GM12892 (cell line): Measurements from ENCODE around the gene POLD4.

Experiments used
- POLR2A ChIP-seq: IDR thresholded peaks from 2 replicates; pipeline ENCODE4 v1.6.1; 2011; ENCODE audit warnings: low read depth, low read length, control low read depth
- TAF1 ChIP-seq: IDR thresholded peaks from 2 replicates; pipeline ENCODE4 v1.6.1; 2011; ENCODE audit warnings: low read depth, mild to moderate bottlenecking, control low read depth, low read length, borderline replicate concordance

DNA sequence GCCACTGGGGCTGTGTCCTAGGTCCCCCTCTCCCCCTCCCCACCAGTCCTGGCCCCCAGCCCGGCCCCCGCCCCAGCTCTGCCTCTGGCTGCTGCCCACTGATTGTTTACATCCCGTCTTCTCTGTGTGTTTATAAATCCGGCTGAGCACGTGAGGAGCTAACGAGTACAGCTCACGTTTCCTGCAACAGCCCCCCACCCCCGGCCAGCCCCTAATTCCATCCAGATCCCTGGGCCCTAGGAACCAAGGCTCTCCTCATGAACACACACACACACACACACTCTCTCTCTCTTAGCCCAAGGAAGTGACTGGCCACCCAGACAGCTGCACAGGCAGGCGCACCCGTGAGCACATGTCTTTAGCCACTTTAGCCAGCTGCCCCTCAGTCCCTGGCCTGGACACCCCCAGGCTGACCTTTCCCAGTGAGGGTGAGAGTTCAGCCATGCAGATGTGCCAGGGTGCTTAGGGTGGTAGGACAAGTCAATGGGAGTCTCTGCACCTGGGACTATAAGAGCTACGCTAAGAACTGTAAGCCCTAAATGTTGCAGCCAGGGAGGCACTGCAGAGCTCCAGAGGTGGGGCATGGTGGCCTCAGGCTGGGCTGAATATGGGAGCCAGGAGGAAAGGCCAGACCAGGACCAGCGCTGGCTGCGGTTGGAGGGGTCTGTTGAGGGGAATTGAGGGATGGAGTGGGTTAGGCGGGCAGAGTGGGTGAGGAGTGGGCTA lies 17.2 kb upstream of the POLD4 start:
- TF ChIP-seq POLR2A (no peak), TAF1 (no peak)
